K562 (cell line): ENCODE results near the gene CMTM4. TPM values are rescaled to one million over a fixed set of nuclear protein-coding genes. Genes with fewer than 3 reads are reported as not detected.

Experiments used
- ATAC-seq: fragments of 200-7000 bp; cut with Tn5 transposase; 3 replicates; pipeline ENCODE4 v1.9.1; 2020; ENCODE audit warnings: moderate library complexity
- BruUV-seq: library from RNA; stranded (reverse); fragments of 400-500 nt; replicated peaks from 2 replicates; lab custom pipeline; 2021; lab: Mats Ljungman, UMichigan
- CTCF ChIA-PET: fragments of 300-600 bp; formaldehyde crosslinking; extraction: SDS; loops from one replicate; lab custom pipeline; 2021; ENCODE audit warnings: low intra/inter-chr PET ratio; lab: Yijun Ruan, JAX
- POLR2A ChIA-PET: fragments of 300-600, 350-650 bp; sonication (Branson Sonifier 250); formaldehyde crosslinking; extraction: SDS; loops from one replicate; lab custom pipeline; 2021; ENCODE audit warnings: antibody characterized with exemption, inconsistent platforms; lab: Yijun Ruan, JAX
- DNase-seq, 4 experiments: peaks; one replicate each; pipeline versions ENCODE4 v3.0.0 to v3.0.0-alpha.2; 2011 to 2018; ENCODE audit warnings: low spot score in 3 of 4, mixed read lengths in 3 of 4; ENCODE audit errors: extremely low read depth in 1 of 4
- FAIRE-seq: peaks from 2 replicates; lab custom pipeline; 2011; peaks lifted over from hg19 to GRCh38; lab: Jason Lieb, UNC
- H2AFZ ChIP-seq: 2 replicates; pipeline ENCODE4 v1.6.0; 2011; ENCODE audit warnings: low read depth, low read length, control low read depth, inconsistent platforms
- H3K27ac ChIP-seq: fragments of 200-600 bp; 3 replicates; pipeline ENCODE4 v1.8.0; 2011; ENCODE audit warnings: low read depth, mild to moderate bottlenecking, control low read depth, inconsistent platforms, low read length, moderate library complexity, mixed read lengths; ENCODE audit errors: extremely low read depth
- H3K27me3 ChIP-seq, 2 experiments: fragments of 300-600 bp in 1 of 2; 2 replicates in 1 of 2; 3 replicates in 1 of 2; pipeline versions ENCODE4 v1.6.0 to v1.8.0; 2011; ENCODE audit warnings: inconsistent platforms in 2 of 2, low read length in 2 of 2, mild to moderate bottlenecking in 1 of 2, mixed read lengths in 1 of 2, moderate library complexity in 1 of 2; ENCODE audit not compliant: control insufficient read depth in 2 of 2, insufficient read depth in 2 of 2
- H3K36me3 ChIP-seq: fragments of 300-600 bp; 3 replicates; pipeline ENCODE4 v1.8.0; 2011; ENCODE audit warnings: mild to moderate bottlenecking, low read length, inconsistent platforms; ENCODE audit not compliant: control insufficient read depth, insufficient read depth
- H3K4me1 ChIP-seq, 2 experiments: fragments of 200-600 bp in 1 of 2; replicated peaks in 1 of 2; 2 replicates in 1 of 2; 3 replicates in 1 of 2; pipeline versions ENCODE4 v1.5.1 to v1.8.0; 2011; ENCODE audit warnings: inconsistent platforms in 2 of 2, low read length in 2 of 2, mild to moderate bottlenecking in 1 of 2, mixed read lengths in 1 of 2, moderate library complexity in 1 of 2; ENCODE audit not compliant: control insufficient read depth in 2 of 2, insufficient read depth in 2 of 2
- H3K4me2 ChIP-seq: 2 replicates; pipeline ENCODE4 v1.6.1; 2011; ENCODE audit warnings: low read length, control low read depth, inconsistent platforms, mixed read lengths; ENCODE audit not compliant: insufficient read depth
- H3K4me3 ChIP-seq: fragments of 200-600 bp; sonication (generic), shearing (Covaris generic); 2 replicates; pipeline ENCODE4 v1.5.1; 2016; ENCODE audit warnings: control low read depth, inconsistent platforms
- H3K79me2 ChIP-seq: fragments of 200-600 bp; 3 replicates; pipeline ENCODE4 v1.8.0; 2011; ENCODE audit warnings: low read length, inconsistent platforms; ENCODE audit not compliant: control insufficient read depth, insufficient read depth
- H3K9ac ChIP-seq, 2 experiments: 2 replicates each; pipeline versions ENCODE4 v1.6.0 to v1.6.1; 2011; ENCODE audit warnings: low read depth in 2 of 2, low read length in 2 of 2, control low read depth in 1 of 2, inconsistent platforms in 1 of 2, mild to moderate bottlenecking in 1 of 2, mixed read lengths in 1 of 2; ENCODE audit not compliant: insufficient read depth in 1 of 2
- H3K9me1 ChIP-seq: one replicate; pipeline ENCODE4 v1.6.0; 2011; ENCODE audit warnings: inconsistent platforms, mild to moderate bottlenecking, low read length, moderate library complexity; ENCODE audit not compliant: control insufficient read depth, insufficient read depth
- H3K9me3 ChIP-seq: replicated peaks from 2 replicates; pipeline ENCODE4 v1.5.1; 2011; ENCODE audit warnings: low read depth, low read length, inconsistent platforms; ENCODE audit not compliant: control insufficient read depth, insufficient read depth
- H4K20me1 ChIP-seq: replicated peaks from 2 replicates; pipeline ENCODE4 v1.6.1; 2011; ENCODE audit warnings: low read length, inconsistent platforms, mixed read lengths; ENCODE audit not compliant: control insufficient read depth, insufficient read depth
- CBFA2T2 ChIP-seq: fragments of 450-650 bp; conservative IDR thresholded peaks from 2 replicates; pipeline ENCODE4 v1.6.1; 2017; ENCODE audit warnings: mild to moderate bottlenecking
- CCAR2 ChIP-seq: fragments of 200-400 bp; formaldehyde crosslinking; IDR thresholded peaks from 2 replicates; pipeline ENCODE4 v1.6.1; 2017; ENCODE audit warnings: mild to moderate bottlenecking, low read depth, low read length
- HMBOX1 ChIP-seq: sonication (generic); IDR thresholded peaks from 2 replicates; pipeline ENCODE4 v1.6.1; 2016
- KLF10 ChIP-seq: fragments of 250-450 bp; sonication (Bioruptor Pico); IDR thresholded peaks from 2 replicates; pipeline ENCODE4 v1.6.1; 2021; ENCODE audit warnings: matching md5 sums
- POLR2G ChIP-seq: fragments of 200-400 bp; formaldehyde crosslinking; IDR thresholded peaks from 2 replicates; pipeline ENCODE4 v1.6.1; 2017; ENCODE audit warnings: low read depth, mild to moderate bottlenecking, antibody characterized with exemption, low read length, moderate library complexity
- SIRT6 ChIP-seq: IDR thresholded peaks from one replicate; pipeline ENCODE4 v1.6.1; 2012; ENCODE audit warnings: low read depth, mild to moderate bottlenecking, control low read depth, inconsistent platforms, low read length, moderate library complexity
- TARDBP ChIP-seq: fragments of 450-650 bp; IDR thresholded peaks from 2 replicates; pipeline ENCODE4 v1.6.1; 2016
- TEAD2 ChIP-seq: fragments of 450-650 bp; IDR thresholded peaks from 2 replicates; pipeline ENCODE4 v1.6.1; 2016; ENCODE audit warnings: missing genetic modification characterization, control low read depth, missing compliant biosample characterization
- WGBS: fragments of 100-300 bp; shearing (Covaris generic); methylation state at CpG from one replicate; pipeline ENCODE4 v1.1.6; 2016; ENCODE audit warnings: low coverage, mixed read lengths; ENCODE audit not compliant: insufficient coverage; ENCODE audit errors: missing lambda C conversion rate; 5-methylcytosine and 5-hydroxymethylcytosine counted together
- in situ Hi-C: fragments of 300-500 bp; cut with MboI; formaldehyde crosslinking; loops from 4 replicates; pipeline ENCODE4 v1.15.0; 2018; ENCODE audit warnings: inconsistent platforms, mixed read lengths
- intact Hi-C: fragments of 100-400 bp; cut with micrococcal nuclease; formaldehyde crosslinking; loops from 2 replicates; pipeline ENCODE4 v1.14.2; 2022
- polyA plus RNA-seq, 8 experiments: library from polyadenylated mRNA; depleted of rRNA in 4 of 8; stranded (reverse) in 5 of 8; unstranded in 3 of 8; fragments of >200 nt; fragmentation: Nextera tagmentation in 2 of 8; fragmentation: Illumina TruSeq in 1 of 8; extraction: Ambion mirVana in 2 of 8; extraction: Trizol in 1 of 8; gene quantifications; 2 replicates each; pipeline versions ENCODE4 v1.2.1 to v1.2.3, GENCODE V29; 2011 to 2014; ENCODE audit warnings: inconsistent platforms in 1 of 8, missing spikeins in 1 of 8
- total RNA-seq, 7 experiments: library from RNA; depleted of rRNA in 6 of 7; stranded (reverse); fragments of >200 nt in 6 of 7; fragmentation: Illumina TruSeq in 2 of 7; extraction: Trizol in 2 of 7; gene quantifications; 2 replicates each; pipeline versions ENCODE4 v1.2.1 to v1.2.3, GENCODE V29; 2011 to 2021; ENCODE audit warnings: low replicate concordance in 1 of 7
- TF ChIP-seq, protein P1 (sequence below): sonication (generic); formaldehyde crosslinking; IDR thresholded peaks from 2 replicates; pipeline ENCODE4 v1.8.1; 2023; ENCODE audit warnings: mild to moderate bottlenecking, missing genetic modification reagents, moderate library complexity

CMTM4 gene
- total and polyA plus RNA-seq, 9 of the 15 experiments (the other 6 are each of a cell fraction or from before 2014, with no cell fraction given): 2.0 to 21.3 (median 12.5) TPM

GRCh38 chr16:66695471-66695934, 1.0 kb downstream of the CMTM4 start:
- no peak for DNase-seq
- H3K9me1 ChIP-seq: no peaks in the 10 kb centered on the region
- peak overlapping the region; percentile 76; the same call in 2 of the 3 replicates for H3K27ac ChIP-seq
- intact Hi-C loops: loop anchor here (5.0 kb wide), 1 partner anchor 78 kb away; no protein-coding TSS in a partner anchor
- 71% methylated on average over 8 of the region's 8 CpGs for WGBS
- H3K4me2 ChIP-seq: peak overlapping the region; percentile 87
- H2AFZ ChIP-seq: peak overlapping the region; percentile 89; the same call in 1 of the 2 replicates
- H3K36me3 ChIP-seq: peaks cover 5% of the 10 kb centered on the region; the same call in 1 of the 3 replicates
- H4K20me1 ChIP-seq: peaks cover 6% of the 10 kb centered on the region; the same call in 1 of the 2 replicates
- H3K4me1 ChIP-seq: peaks cover 19 to 25% of the 10 kb centered on the region in 2 experiments
- CTCF ChIA-PET: no interaction called here
- peak overlapping the region; percentile 83 for H3K4me3 ChIP-seq
- POLR2A ChIA-PET: interaction anchor here (0.6 to 1.6 kb wide), 8 partner anchors 11 to 134 kb away, joined by 3 to 5 read pairs (median 3); no protein-coding TSS in a partner anchor
- no peaks in the 10 kb centered on the region for H3K27me3 ChIP-seq
- ATAC-seq: no peak
- H3K9ac ChIP-seq: peak overlapping the region; percentile 76 to 100
- H3K79me2 ChIP-seq: peaks cover 29% of the 10 kb centered on the region
- in situ Hi-C loops: no loop called here
- TSS peak; percentile 63 for BruUV-seq
- no peaks in the 10 kb centered on the region for H3K9me3 ChIP-seq
- FAIRE-seq: peak; percentile 19
- no peak for TF ChIP-seq SIRT6

DNA sequence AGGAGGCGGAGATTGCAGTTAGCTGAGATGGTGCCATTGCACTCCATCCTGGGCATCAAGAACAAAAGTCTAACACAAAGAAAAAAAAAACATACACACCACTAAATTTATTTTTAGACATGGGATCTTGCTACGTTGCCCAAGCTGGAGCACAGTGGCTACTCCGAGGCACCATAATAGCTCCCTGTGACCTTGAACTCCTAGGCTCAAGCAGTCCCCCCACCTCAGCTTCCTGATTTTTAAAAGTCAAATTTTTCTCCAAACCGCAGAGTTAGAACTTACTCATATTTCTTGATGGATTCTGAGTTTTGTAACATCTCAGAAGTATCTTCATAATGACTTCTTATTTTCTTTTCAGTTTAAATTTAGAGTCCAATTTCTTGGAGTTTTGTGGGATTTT, 3.4 kb downstream of the CMTM4 start:
- Histone ChIP-seq H3K4me3 (no peak overlapping the region), H3K9me3 (no peaks in the 10 kb centered on the region), H3K79me2 (peaks cover 36% of the 10 kb centered on the region), H3K9ac (no peak overlapping the region), H2AFZ (no peak overlapping the region), H3K27me3 (no peaks in the 10 kb centered on the region), H3K9me1 (no peaks in the 10 kb centered on the region), H3K4me1 (peaks cover 25 to 27% of the 10 kb centered on the region in 2 experiments), H3K36me3 (peaks cover 5% of the 10 kb centered on the region; the same call in 1 of the 3 replicates), H4K20me1 (peaks cover 9% of the 10 kb centered on the region; the same call in 1 of the 2 replicates), H3K27ac (no peak overlapping the region), H3K4me2 (no peak overlapping the region)
- POLR2A ChIA-PET: interaction anchor here (0.6 to 1.5 kb wide), 5 partner anchors 11 to 30 kb away, joined by 3 to 5 read pairs (median 3); no protein-coding TSS in a partner anchor
- FAIRE-seq (no peak), ATAC-seq (no peak), DNase-seq (no peak)
- BruUV-seq: no TSS peak
- CTCF ChIA-PET: interaction anchor here (0.8 kb wide), 1 partner anchor 30 kb away, joined by 4 read pairs; no protein-coding TSS in a partner anchor
- TF ChIP-seq HMBOX1: no peak
- TF ChIP-seq TEAD2 (tag): no peak
- TF ChIP-seq CCAR2: no peak
- no peak for TF ChIP-seq TARDBP
- no peak for TF ChIP-seq KLF10 (CRISPR knock-in tag)
- TF ChIP-seq, protein P1, sequence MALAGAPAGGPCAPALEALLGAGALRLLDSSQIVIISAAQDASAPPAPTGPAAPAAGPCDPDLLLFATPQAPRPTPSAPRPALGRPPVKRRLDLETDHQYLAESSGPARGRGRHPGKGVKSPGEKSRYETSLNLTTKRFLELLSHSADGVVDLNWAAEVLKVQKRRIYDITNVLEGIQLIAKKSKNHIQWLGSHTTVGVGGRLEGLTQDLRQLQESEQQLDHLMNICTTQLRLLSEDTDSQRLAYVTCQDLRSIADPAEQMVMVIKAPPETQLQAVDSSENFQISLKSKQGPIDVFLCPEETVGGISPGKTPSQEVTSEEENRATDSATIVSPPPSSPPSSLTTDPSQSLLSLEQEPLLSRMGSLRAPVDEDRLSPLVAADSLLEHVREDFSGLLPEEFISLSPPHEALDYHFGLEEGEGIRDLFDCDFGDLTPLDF: no peak
- no peak for TF ChIP-seq CBFA2T2
- TF ChIP-seq POLR2G: no peak
- in situ Hi-C loops: no loop called here
- intact Hi-C loops: loop anchor here (5.0 kb wide), 1 partner anchor 86 kb away; no protein-coding TSS in a partner anchor
- WGBS: 81% methylated on average over 4 of the region's 4 CpGs
